22Rv1 (cell line): ENCODE data around the gene CNIH2.

Experiments used
- H3K27ac ChIP-seq: fragments of 450-650 bp; 2 replicates; pipeline ENCODE4 v1.5.1; 2017
- ZFX ChIP-seq: fragments of 450-650 bp; IDR thresholded peaks from 2 replicates; pipeline ENCODE4 v1.6.1; 2017; ENCODE audit warnings: antibody characterized with exemption, borderline replicate concordance
- TF ChIP-seq, protein P1 (sequence below): fragments of 450-650 bp; IDR thresholded peaks from 2 replicates; pipeline ENCODE4 v1.5.1; 2017; ENCODE audit warnings: mild to moderate bottlenecking

The CNIH2 gene

DNA sequence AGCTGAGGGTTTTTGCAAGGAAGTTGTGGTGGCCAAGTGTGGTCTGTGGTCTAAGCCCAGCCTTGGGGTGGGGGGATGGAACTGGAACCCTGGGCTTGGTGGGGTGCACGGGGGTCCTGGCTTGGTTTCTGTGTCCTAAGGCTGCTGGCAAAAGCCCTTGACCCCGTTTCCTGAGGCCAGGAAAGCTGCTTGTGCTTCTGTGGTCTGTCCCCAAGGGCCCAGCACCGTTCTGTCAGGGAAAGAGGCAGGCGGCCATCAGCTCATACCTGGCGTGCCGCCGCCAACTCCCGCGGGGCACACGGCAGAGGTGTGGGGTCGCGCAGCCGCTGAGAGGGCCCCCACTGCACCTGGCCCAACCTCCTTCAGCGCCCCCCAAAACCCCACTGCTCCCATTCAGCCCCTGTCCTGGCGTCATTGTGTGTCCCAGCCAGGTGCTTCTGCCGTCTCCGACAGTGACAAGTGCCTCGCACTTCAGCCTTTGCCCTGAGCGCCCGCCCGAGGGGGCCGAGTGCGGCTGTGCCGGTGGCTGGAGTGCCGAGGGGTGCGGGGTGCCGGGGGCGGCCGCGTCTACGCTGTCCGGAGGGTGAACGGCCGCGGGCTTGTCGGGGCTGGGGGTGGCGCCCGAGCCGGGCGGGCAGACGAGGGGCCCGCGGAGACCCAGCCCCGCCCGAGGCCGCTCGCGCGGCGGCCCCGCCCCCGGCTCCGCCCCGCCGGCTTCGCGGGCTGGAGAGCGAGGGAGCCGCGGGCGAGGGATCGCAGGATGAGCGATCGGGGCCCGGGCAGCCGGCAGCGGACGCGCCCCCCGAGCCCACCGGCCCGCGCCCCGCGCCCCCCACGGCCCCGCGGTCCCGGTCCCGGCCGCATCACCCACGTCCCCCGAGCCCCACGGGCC, at the start of gene CNIH2:
Gene CNIH2 (plus strand): TSS at position 705 of the 892 bp plus-strand sequence. CDS start 282 bp downstream, outside the sequence.
- TF ChIP-seq, protein P1, sequence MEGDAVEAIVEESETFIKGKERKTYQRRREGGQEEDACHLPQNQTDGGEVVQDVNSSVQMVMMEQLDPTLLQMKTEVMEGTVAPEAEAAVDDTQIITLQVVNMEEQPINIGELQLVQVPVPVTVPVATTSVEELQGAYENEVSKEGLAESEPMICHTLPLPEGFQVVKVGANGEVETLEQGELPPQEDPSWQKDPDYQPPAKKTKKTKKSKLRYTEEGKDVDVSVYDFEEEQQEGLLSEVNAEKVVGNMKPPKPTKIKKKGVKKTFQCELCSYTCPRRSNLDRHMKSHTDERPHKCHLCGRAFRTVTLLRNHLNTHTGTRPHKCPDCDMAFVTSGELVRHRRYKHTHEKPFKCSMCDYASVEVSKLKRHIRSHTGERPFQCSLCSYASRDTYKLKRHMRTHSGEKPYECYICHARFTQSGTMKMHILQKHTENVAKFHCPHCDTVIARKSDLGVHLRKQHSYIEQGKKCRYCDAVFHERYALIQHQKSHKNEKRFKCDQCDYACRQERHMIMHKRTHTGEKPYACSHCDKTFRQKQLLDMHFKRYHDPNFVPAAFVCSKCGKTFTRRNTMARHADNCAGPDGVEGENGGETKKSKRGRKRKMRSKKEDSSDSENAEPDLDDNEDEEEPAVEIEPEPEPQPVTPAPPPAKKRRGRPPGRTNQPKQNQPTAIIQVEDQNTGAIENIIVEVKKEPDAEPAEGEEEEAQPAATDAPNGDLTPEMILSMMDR = no peak
- peak within 1 kb of the TSS; percentile 77 for H3K27ac ChIP-seq

DNA sequence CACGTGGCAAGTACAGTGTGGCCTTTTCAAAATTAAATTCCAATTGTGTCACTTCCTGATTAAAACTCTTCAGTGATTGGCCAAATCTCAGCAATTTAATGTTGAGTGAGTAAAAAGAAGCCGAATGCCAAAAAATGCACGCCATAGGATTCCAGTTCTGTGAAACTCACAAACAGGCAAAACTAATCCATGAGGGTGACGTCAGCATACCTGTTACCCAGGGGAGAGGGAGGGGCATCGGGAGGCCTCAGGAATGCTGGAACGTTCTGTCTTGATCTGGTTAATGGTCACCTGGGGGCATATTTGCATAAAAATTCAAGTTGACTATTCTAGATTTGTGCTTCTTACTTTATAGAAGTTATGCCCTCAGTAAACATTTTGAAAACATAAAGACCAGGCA, 49.5 kb upstream of the CNIH2 start:
- H3K27ac ChIP-seq = peak overlapping the region; percentile 61
- TF ChIP-seq, protein P1 = no peak
- TF ChIP-seq ZFX = no peak

DNA sequence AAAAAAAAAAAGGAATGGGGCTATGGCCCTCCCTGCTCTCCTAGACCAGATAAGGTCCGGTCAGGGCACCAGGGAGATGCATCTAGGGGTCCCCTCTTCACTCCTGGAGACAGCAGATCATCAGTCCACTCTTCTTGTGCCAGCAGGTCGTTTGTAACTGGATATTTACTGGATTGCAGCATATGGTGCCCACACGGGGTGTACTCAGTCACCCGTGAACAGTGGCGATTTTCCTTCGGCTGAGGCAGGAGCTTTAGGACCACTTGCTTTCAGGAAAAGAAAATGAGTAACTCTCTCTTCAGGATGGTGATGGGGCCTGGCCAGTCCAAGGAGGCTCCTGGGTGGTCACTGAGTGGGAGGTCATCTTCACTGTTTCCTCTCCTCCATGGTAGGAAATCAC, 47.8 kb upstream of the CNIH2 start:
- TF ChIP-seq, protein P1 = no peak
- no peak for TF ChIP-seq ZFX
- no peak overlapping the region for H3K27ac ChIP-seq

DNA sequence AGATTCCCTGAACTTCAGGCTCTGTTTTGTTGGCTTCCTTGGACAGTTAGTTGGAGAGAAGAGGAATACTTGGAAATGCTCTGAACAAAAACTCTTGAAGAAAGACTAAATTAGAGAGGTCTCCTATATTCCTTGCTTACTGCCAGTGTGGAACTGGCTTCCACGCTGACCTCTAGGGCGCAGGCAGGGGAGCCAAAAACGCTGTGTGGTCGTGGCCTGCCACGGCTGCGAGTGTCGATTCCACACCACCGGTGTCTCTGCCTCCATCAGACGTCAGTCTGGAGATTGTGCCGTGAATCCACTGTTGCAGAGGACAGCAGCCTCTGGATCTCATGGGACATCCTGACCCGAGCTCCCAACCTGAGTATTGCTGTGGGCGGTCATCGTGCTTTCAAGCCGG, 47.0 kb upstream of the CNIH2 start:
- H3K27ac ChIP-seq = no peak overlapping the region
- no peak for TF ChIP-seq ZFX

DNA sequence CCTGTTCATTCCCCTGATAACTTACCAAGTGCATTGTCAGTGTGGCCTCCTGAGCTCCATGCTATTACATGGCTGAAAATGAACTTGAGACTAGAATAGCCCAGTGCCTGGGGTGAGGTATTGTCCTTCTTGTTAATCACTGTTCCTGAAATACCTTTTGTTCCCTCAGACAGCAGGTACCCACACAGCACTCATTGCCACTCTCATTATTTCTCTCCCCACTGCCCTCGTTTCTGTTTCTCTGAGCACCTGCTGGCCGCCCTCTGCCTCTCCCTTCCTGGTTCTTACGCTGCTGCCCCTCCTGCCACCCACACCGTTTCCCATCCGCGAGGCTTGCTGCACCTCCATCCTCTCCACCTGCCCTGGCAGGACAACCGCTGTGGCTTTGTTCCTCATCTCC, 46.4 kb upstream of the CNIH2 start:
- TF ChIP-seq ZFX = no peak
- TF ChIP-seq, protein P1 = no peak
- H3K27ac ChIP-seq = no peak overlapping the region

DNA sequence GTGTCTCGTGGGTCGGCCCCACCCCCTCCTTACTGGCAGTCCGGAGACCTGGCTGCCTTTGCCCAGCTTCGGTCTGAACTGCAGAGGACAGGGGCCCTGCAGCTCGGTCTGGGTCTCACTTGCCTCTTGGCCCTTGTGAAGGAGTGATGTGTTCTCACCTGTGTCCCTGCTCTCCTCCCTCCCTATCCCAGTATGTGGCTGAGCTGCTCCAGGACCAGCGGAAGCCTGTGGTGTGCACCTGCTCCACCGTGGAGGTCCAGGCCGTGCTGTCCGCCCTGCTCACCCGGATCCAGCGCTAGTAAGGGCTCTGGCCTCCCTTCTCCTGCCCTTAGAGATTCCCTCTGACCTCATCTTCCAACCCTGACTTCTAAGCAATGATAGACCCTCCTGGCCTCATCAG, 45.2 kb upstream of the CNIH2 start:
- no peak overlapping the region for H3K27ac ChIP-seq
- no peak for TF ChIP-seq ZFX
- TF ChIP-seq, protein P1 = no peak

DNA sequence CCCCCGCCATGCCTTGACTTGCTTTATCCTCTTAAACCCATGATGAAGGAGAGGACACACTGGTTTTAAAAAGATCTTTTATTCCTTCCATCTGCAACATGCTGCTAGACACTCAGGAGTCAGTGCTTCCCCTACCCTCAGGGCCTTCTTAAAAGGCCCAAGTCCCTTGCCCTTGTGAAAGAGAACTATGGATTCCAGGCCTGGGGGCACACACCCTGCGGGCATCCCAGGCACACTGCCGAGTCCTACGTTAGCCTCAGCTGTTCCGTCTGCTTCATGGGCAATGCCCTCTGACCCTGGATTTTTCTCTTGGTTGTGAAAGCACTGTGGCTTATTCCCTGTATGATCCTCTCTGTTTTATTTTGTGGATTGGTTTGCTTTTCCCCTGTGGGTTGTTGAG, 44.7 kb upstream of the CNIH2 start:
- no peak overlapping the region for H3K27ac ChIP-seq
- TF ChIP-seq, protein P1 = no peak
- TF ChIP-seq ZFX = no peak
